ENCODE data around the gene KCNAB1. TPM values are rescaled to one million over a fixed set of nuclear protein-coding genes. Genes with fewer than 3 reads are reported as not detected.

Gene KCNAB1
- total RNA-seq, 1 experiment from 2014 or later, result not detected

- Histone ChIP-seq H3K4me3 (replicated peaks in 1 of 2; ENCODE audit: low read depth in 1 of 2, low read length in 2 of 2) (no peak overlapping the region), H4K20me1 (ENCODE audit: insufficient read depth) (no peaks in the 10 kb centered on the region), H3K27me3 (ENCODE audit: insufficient read depth, low read length) (no peaks in the 10 kb centered on the region), H3K9me3 (ENCODE audit: control insufficient read depth in 1 of 2, insufficient read depth in 1 of 2, low read depth in 1 of 2, low read length in 2 of 2) (no peaks in the 10 kb centered on the region), H3K4me1 (ENCODE audit: control insufficient read depth in 1 of 2, insufficient read depth in 2 of 2, low read length in 2 of 2) (no peaks in the 10 kb centered on the region), H3K9ac (ENCODE audit: low read length) (no peak overlapping the region), H3K36me3 (ENCODE audit: control insufficient read depth in 1 of 2, insufficient read depth in 2 of 2, low read length in 2 of 2) (no peaks in the 10 kb centered on the region), H3K9me2 (ENCODE audit: insufficient read depth) (no peaks in the 10 kb centered on the region), H3K27ac (ENCODE audit: low read depth, low read length) (no peak overlapping the region), H3K79me2 (ENCODE audit: insufficient read depth, low read length) (no peaks in the 10 kb centered on the region), H3K4me2 (ENCODE audit: low read length) (no peak overlapping the region), H2AFZ (ENCODE audit: low read depth, low read length, poor library complexity, severe bottlenecking) (no peak overlapping the region)
- ATAC-seq, result no peak
- BruUV-seq (replicated peaks), result no TSS peak
- POLR2A ChIA-PET, result no interaction called here
- RAD21 ChIA-PET (ENCODE audit: low non-redundant PET in 1 of 2, low total read pairs in 2 of 2, uncharacterized antibody in 2 of 2, unreplicated experiment in 2 of 2), result no interaction called here
- intact Hi-C loops (cut with micrococcal nuclease), result no loop called here
- TF ChIP-seq CEBPB (IDR thresholded peaks at IDR 0.05; ENCODE audit: low read depth) (no peak), ELF1 (IDR thresholded peaks at IDR 0.05; ENCODE audit: borderline replicate concordance, low read depth) (no peak), FOSL1 (IDR thresholded peaks at IDR 0.05; ENCODE audit: low read depth) (no peak), YY1 (IDR thresholded peaks at IDR 0.05; ENCODE audit: extremely low read depth, insufficient replicate concordance, low read depth, low read length) (no peak), SIN3A (IDR thresholded peaks at IDR 0.05; ENCODE audit: low read depth) (no peak), SRF (IDR thresholded peaks at IDR 0.05; ENCODE audit: low read depth) (no peak), POLR2AphosphoS5 (IDR thresholded peaks at IDR 0.05; ENCODE audit: low read depth, low read length) (no peak), RAD21 (IDR thresholded peaks at IDR 0.05; ENCODE audit: low read depth) (no peak), EZH2 (IDR thresholded peaks at IDR 0.05) (no peak), ZNF274 (IDR thresholded peaks at IDR 0.05; ENCODE audit: low read depth, low read length) (no peak)
- TF ChIP-seq, protein P1, sequence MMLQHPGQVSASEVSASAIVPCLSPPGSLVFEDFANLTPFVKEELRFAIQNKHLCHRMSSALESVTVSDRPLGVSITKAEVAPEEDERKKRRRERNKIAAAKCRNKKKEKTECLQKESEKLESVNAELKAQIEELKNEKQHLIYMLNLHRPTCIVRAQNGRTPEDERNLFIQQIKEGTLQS (IDR thresholded peaks at IDR 0.05), result no peak
- TF ChIP-seq, protein P2, sequence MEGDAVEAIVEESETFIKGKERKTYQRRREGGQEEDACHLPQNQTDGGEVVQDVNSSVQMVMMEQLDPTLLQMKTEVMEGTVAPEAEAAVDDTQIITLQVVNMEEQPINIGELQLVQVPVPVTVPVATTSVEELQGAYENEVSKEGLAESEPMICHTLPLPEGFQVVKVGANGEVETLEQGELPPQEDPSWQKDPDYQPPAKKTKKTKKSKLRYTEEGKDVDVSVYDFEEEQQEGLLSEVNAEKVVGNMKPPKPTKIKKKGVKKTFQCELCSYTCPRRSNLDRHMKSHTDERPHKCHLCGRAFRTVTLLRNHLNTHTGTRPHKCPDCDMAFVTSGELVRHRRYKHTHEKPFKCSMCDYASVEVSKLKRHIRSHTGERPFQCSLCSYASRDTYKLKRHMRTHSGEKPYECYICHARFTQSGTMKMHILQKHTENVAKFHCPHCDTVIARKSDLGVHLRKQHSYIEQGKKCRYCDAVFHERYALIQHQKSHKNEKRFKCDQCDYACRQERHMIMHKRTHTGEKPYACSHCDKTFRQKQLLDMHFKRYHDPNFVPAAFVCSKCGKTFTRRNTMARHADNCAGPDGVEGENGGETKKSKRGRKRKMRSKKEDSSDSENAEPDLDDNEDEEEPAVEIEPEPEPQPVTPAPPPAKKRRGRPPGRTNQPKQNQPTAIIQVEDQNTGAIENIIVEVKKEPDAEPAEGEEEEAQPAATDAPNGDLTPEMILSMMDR (IDR thresholded peaks at IDR 0.05 in 2 of 3, conservative IDR thresholded peaks at IDR 0.05 in 1 of 3; ENCODE audit: borderline replicate concordance in 1 of 3, insufficient read depth in 1 of 3, low read depth in 2 of 3, low read length in 2 of 3), result no peak
- CTCF ChIA-PET, result no interaction called here
- no peak for DNase-seq (ENCODE audit: low read depth, low spot score)
Measured at GRCh38 chr3:156417559-156418132, 297.3 kb downstream of the KCNAB1 start.

All from HCT116 (cell line).